IPS-20b (cell line): ENCODE results near the gene KIAA0825.
A peak's percentile ranks its signal among the peaks of the same experiment; 100 is the strongest.

Experiments used
- H3K27ac ChIP-seq: one replicate; pipeline ENCODE4 v1.5.1; 2013; ENCODE audit warnings: low read length
- H3K27me3 ChIP-seq: 2 replicates; pipeline ENCODE4 v1.6.1; 2013; ENCODE audit warnings: mild to moderate bottlenecking, low read length, inconsistent platforms; ENCODE audit not compliant: insufficient read depth
- H3K36me3 ChIP-seq: 2 replicates; pipeline ENCODE4 v1.6.1; 2013; ENCODE audit warnings: low read depth, mild to moderate bottlenecking, inconsistent platforms, low read length, moderate library complexity; ENCODE audit not compliant: insufficient read depth
- H3K4me1 ChIP-seq: 2 replicates; pipeline ENCODE4 v1.6.1; 2013; ENCODE audit warnings: mild to moderate bottlenecking, control low read depth, inconsistent platforms, low read length, moderate library complexity; ENCODE audit not compliant: insufficient read depth
- H3K4me3 ChIP-seq: 2 replicates; pipeline ENCODE4 v1.5.1; 2013; ENCODE audit warnings: mild to moderate bottlenecking, low read length, inconsistent platforms
- H3K9ac ChIP-seq: 2 replicates; pipeline ENCODE4 v1.6.1; 2013; ENCODE audit warnings: low read depth, mild to moderate bottlenecking, inconsistent platforms, low read length, moderate library complexity
- H3K9me3 ChIP-seq: 2 replicates; pipeline ENCODE4 v1.6.1; 2013; ENCODE audit warnings: mild to moderate bottlenecking, low read depth, low read length, inconsistent platforms; ENCODE audit not compliant: insufficient read depth

Gene KIAA0825

GRCh38 chr5:94388773-94389514 lies 229.5 kb downstream of the KIAA0825 start:
- peaks cover 20% of the 10 kb centered on the region for H3K4me1 ChIP-seq
- H3K36me3 ChIP-seq = no peaks in the 10 kb centered on the region
- H3K9ac ChIP-seq = no peak overlapping the region
- H3K27ac ChIP-seq = no peak overlapping the region
- no peaks in the 10 kb centered on the region for H3K27me3 ChIP-seq
- peaks cover 6% of the 10 kb centered on the region for H3K9me3 ChIP-seq
- H3K4me3 ChIP-seq = no peak overlapping the region

- peaks cover 6% of the 10 kb centered on the region for H3K9me3 ChIP-seq
- H3K4me3 ChIP-seq = no peak overlapping the region
- peaks cover 9% of the 10 kb centered on the region for H3K4me1 ChIP-seq
- H3K36me3 ChIP-seq = no peaks in the 10 kb centered on the region
- no peak overlapping the region for H3K9ac ChIP-seq
- H3K27me3 ChIP-seq = no peaks in the 10 kb centered on the region
- H3K27ac ChIP-seq = no peak overlapping the region
Observed at GRCh38 chr5:94385767-94386166, 232.6 kb downstream of the KIAA0825 start.

- H3K27ac ChIP-seq = no peak overlapping the region
- H3K9me3 ChIP-seq = no peaks in the 10 kb centered on the region
- H3K36me3 ChIP-seq = no peaks in the 10 kb centered on the region
- H3K4me1 ChIP-seq = peaks cover 9% of the 10 kb centered on the region
- H3K9ac ChIP-seq = no peak overlapping the region
- no peaks in the 10 kb centered on the region for H3K27me3 ChIP-seq
- no peak overlapping the region for H3K4me3 ChIP-seq
Observed at GRCh38 chr5:94378062-94378461, 240.3 kb downstream of the KIAA0825 start.

GRCh38 chr5:94376672-94377345 lies 241.6 kb downstream of the KIAA0825 start:
- H3K27me3 ChIP-seq = no peaks in the 10 kb centered on the region
- peaks cover 9% of the 10 kb centered on the region for H3K4me1 ChIP-seq
- no peak overlapping the region for H3K27ac ChIP-seq
- no peak overlapping the region for H3K4me3 ChIP-seq
- H3K9ac ChIP-seq = no peak overlapping the region
- no peaks in the 10 kb centered on the region for H3K9me3 ChIP-seq
- H3K36me3 ChIP-seq = no peaks in the 10 kb centered on the region

GRCh38 chr5:94375801-94376200 lies 242.6 kb downstream of the KIAA0825 start:
- Histone ChIP-seq H3K27ac (no peak overlapping the region), H3K9me3 (no peaks in the 10 kb centered on the region), H3K36me3 (no peaks in the 10 kb centered on the region), H3K9ac (no peak overlapping the region), H3K27me3 (no peaks in the 10 kb centered on the region), H3K4me3 (no peak overlapping the region), H3K4me1 (peaks cover 9% of the 10 kb centered on the region)

GRCh38 chr5:94374336-94374735 lies 244.1 kb downstream of the KIAA0825 start:
- Histone ChIP-seq H3K36me3 (no peaks in the 10 kb centered on the region), H3K4me3 (no peak overlapping the region), H3K27me3 (no peaks in the 10 kb centered on the region)

GRCh38 chr5:94367900-94368299 lies 250.5 kb downstream of the KIAA0825 start:
- Histone ChIP-seq H3K27ac (no peak overlapping the region), H3K27me3 (no peaks in the 10 kb centered on the region), H3K9me3 (peaks cover 3% of the 10 kb centered on the region; the same call in 1 of the 2 replicates), H3K4me1 (peaks cover 1% of the 10 kb centered on the region; the same call in 1 of the 2 replicates), H3K4me3 (no peak overlapping the region), H3K9ac (no peak overlapping the region), H3K36me3 (no peaks in the 10 kb centered on the region)

More at GRCh38 chr5:94374336-94374735, 244.1 kb downstream of the KIAA0825 start:
- H3K27ac ChIP-seq = no peak overlapping the region
- H3K9ac ChIP-seq = no peak overlapping the region
- H3K9me3 ChIP-seq = no peaks in the 10 kb centered on the region
- peaks cover 9% of the 10 kb centered on the region for H3K4me1 ChIP-seq

GRCh38 chr5:94366811-94367210 lies 251.6 kb downstream of the KIAA0825 start:
- no peak overlapping the region for H3K27ac ChIP-seq
- H3K9ac ChIP-seq = no peak overlapping the region
- no peak overlapping the region for H3K4me3 ChIP-seq
- H3K4me1 ChIP-seq = peaks cover 6% of the 10 kb centered on the region; the same call in 1 of the 2 replicates
- H3K27me3 ChIP-seq = no peaks in the 10 kb centered on the region
- peaks cover 3% of the 10 kb centered on the region; the same call in 1 of the 2 replicates for H3K9me3 ChIP-seq
- H3K36me3 ChIP-seq = no peaks in the 10 kb centered on the region

- H3K27ac ChIP-seq = peak overlapping the region; percentile 65
- H3K36me3 ChIP-seq = peaks cover 3% of the 10 kb centered on the region; the same call in 1 of the 2 replicates
- peak overlapping the region; percentile 62 for H3K9ac ChIP-seq
- H3K4me1 ChIP-seq = peaks cover 9% of the 10 kb centered on the region; the same call in 1 of the 2 replicates
- no peaks in the 10 kb centered on the region for H3K27me3 ChIP-seq
- H3K9me3 ChIP-seq = peaks cover 3% of the 10 kb centered on the region; the same call in 1 of the 2 replicates
- H3K4me3 ChIP-seq = peak overlapping the region; percentile 72
Observed at GRCh38 chr5:94362857-94363256, 255.5 kb downstream of the KIAA0825 start.

GRCh38 chr5:94361832-94362796 lies 256.3 kb downstream of the KIAA0825 start:
- peak overlapping the region; percentile 86 for H3K9ac ChIP-seq

GRCh38 chr5:94361161-94361560 lies 257.2 kb downstream of the KIAA0825 start:
- H3K27me3 ChIP-seq = no peaks in the 10 kb centered on the region
- H3K4me1 ChIP-seq = peaks cover 14% of the 10 kb centered on the region; the same call in 1 of the 2 replicates
- peaks cover 12% of the 10 kb centered on the region; the same call in 1 of the 2 replicates for H3K36me3 ChIP-seq
- peak overlapping the region; percentile 72 for H3K4me3 ChIP-seq
- H3K9me3 ChIP-seq = no peaks in the 10 kb centered on the region
- H3K9ac ChIP-seq = peak overlapping the region; percentile 86
- H3K27ac ChIP-seq = peak overlapping the region; percentile 84

More at GRCh38 chr5:94361832-94362796, 256.3 kb downstream of the KIAA0825 start:
- H3K9me3 ChIP-seq = peaks cover 3% of the 10 kb centered on the region; the same call in 1 of the 2 replicates
- H3K27ac ChIP-seq = peak overlapping the region; percentile 84
- H3K27me3 ChIP-seq = no peaks in the 10 kb centered on the region
- H3K4me3 ChIP-seq = peak overlapping the region; percentile 72
- H3K36me3 ChIP-seq = peaks cover 8% of the 10 kb centered on the region; the same call in 1 of the 2 replicates
- peaks cover 14% of the 10 kb centered on the region; the same call in 1 of the 2 replicates for H3K4me1 ChIP-seq
